ENCODE data around the gene THRB. TPM values are rescaled to one million over a fixed set of nuclear protein-coding genes. Genes with fewer than 3 reads are reported as not detected.

The THRB gene
- total and polyA plus RNA-seq, 8 donors = 2.1 to 12.4 (median 7.8) TPM

- DNase-seq (no peak), FAIRE-seq (no peak), ATAC-seq (no peak)
- intact Hi-C loops (cut with DNase I) = no loop called here
- 95% methylated on average over 2 of the region's 2 CpGs for WGBS, 2 donors
- Histone ChIP-seq H3K9me3 (no peaks in the 10 kb centered on the region), H3K4me1 (peaks cover 0 to under 1% (median 0%) of the 10 kb centered on the region in 3 donors), H3K27ac (no peak overlapping the region), H3K4me3 (no peak overlapping the region), H3K27me3 (no peaks in the 10 kb centered on the region), H3K36me3 (no peaks in the 10 kb centered on the region)
- TF ChIP-seq, protein P1, sequence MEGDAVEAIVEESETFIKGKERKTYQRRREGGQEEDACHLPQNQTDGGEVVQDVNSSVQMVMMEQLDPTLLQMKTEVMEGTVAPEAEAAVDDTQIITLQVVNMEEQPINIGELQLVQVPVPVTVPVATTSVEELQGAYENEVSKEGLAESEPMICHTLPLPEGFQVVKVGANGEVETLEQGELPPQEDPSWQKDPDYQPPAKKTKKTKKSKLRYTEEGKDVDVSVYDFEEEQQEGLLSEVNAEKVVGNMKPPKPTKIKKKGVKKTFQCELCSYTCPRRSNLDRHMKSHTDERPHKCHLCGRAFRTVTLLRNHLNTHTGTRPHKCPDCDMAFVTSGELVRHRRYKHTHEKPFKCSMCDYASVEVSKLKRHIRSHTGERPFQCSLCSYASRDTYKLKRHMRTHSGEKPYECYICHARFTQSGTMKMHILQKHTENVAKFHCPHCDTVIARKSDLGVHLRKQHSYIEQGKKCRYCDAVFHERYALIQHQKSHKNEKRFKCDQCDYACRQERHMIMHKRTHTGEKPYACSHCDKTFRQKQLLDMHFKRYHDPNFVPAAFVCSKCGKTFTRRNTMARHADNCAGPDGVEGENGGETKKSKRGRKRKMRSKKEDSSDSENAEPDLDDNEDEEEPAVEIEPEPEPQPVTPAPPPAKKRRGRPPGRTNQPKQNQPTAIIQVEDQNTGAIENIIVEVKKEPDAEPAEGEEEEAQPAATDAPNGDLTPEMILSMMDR (IDR thresholded peaks at IDR 0.05) = no peak
These were observed 320.0 kb downstream of the THRB start for GRCh38 chr3:24174614-24175013.

DNA sequence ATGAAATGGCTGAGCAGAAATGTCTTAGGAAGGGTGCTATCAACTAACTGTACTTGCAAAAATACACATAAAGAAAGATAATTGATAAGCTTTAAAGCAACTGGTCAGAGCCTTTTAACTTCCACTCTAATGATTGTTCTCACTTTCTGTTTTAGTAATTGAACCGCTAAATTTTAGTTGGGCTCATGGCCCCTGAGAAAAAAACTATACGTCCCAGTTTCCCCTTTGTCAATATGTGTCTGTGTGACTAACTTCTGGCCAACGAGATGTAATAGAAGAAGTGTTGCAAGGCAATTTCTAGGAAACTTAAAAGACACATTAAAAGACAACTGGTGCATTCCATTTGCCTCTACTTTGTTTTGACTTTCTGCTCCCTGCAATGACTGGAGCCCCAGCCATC, 325.7 kb downstream of the THRB start:
- Histone ChIP-seq H3K9me3 (no peaks in the 10 kb centered on the region), H3K36me3 (no peaks in the 10 kb centered on the region), H3K27me3 (no peaks in the 10 kb centered on the region), H3K4me1 (no peaks in the 10 kb centered on the region), H3K27ac (no peak overlapping the region), H3K4me3 (no peak overlapping the region)
- 86 to 87% methylated on average over 3 of the region's 3 CpGs for WGBS, 2 donors
- DNase-seq = no peak
- FAIRE-seq = no peak
- ATAC-seq = no peak
- TF ChIP-seq, protein P1 (IDR thresholded peaks at IDR 0.05) = no peak
- intact Hi-C loops (cut with DNase I) = no loop called here

GRCh38 chr3:24167429-24167828, 327.2 kb downstream of the THRB start:
- Histone ChIP-seq H3K4me1 (no peaks in the 10 kb centered on the region), H3K9me3 (no peaks in the 10 kb centered on the region), H3K4me3 (no peak overlapping the region), H3K27ac (no peak overlapping the region), H3K27me3 (no peaks in the 10 kb centered on the region), H3K36me3 (no peaks in the 10 kb centered on the region)
- FAIRE-seq (no peak), ATAC-seq (no peak), DNase-seq (no peak)
- WGBS, 2 donors = 57 to 58% methylated on average over 3 of the region's 3 CpGs
- TF ChIP-seq, protein P1 (IDR thresholded peaks at IDR 0.05) = no peak
- intact Hi-C loops (cut with DNase I) = no loop called here

GRCh38 chr3:24166515-24166914, 328.1 kb downstream of the THRB start:
- no peak overlapping the region for H3K4me3 ChIP-seq
- H3K36me3 ChIP-seq = no peaks in the 10 kb centered on the region
- no peaks in the 10 kb centered on the region for H3K27me3 ChIP-seq
- intact Hi-C loops (cut with DNase I) = no loop called here
- no peak overlapping the region for H3K27ac ChIP-seq
- TF ChIP-seq, protein P1 (IDR thresholded peaks at IDR 0.05) = no peak
- no peak for FAIRE-seq
- no peak for ATAC-seq
- 89 to 93% methylated on average over 5 of the region's 5 CpGs for WGBS, 2 donors
- H3K9me3 ChIP-seq = no peaks in the 10 kb centered on the region
- H3K4me1 ChIP-seq = no peaks in the 10 kb centered on the region
- no peak for DNase-seq

GRCh38 chr3:24165603-24165982, 329.1 kb downstream of the THRB start:
- Histone ChIP-seq H3K27ac (no peak overlapping the region), H3K9me3 (no peaks in the 10 kb centered on the region), H3K36me3 (no peaks in the 10 kb centered on the region), H3K27me3 (no peaks in the 10 kb centered on the region), H3K4me3 (no peak overlapping the region), H3K4me1 (no peaks in the 10 kb centered on the region)
- intact Hi-C loops (cut with DNase I) = no loop called here
- FAIRE-seq (no peak), ATAC-seq (no peak), DNase-seq (no peak)
- WGBS, 2 donors = 71 to 73% methylated on average over 2 of the region's 2 CpGs
- TF ChIP-seq, protein P1 (IDR thresholded peaks at IDR 0.05) = no peak
